ENCODE measurements around the gene CCDC88B.

The CCDC88B gene

GRCh38 chr11:64381350-64381749 is 41.3 kb downstream of the CCDC88B start:
- Histone ChIP-seq H3K27me3 (ENCODE audit: insufficient read depth, low read length, poor library complexity, severe bottlenecking) (no peaks in the 10 kb centered on the region), H3K9me3 (ENCODE audit: insufficient read depth, low read depth, low read length) (no peaks in the 10 kb centered on the region), H3K36me3 (ENCODE audit: insufficient read depth, low read length) (no peaks in the 10 kb centered on the region), H3K9me2 (replicated peaks; ENCODE audit: low read depth, low read length) (no peaks in the 10 kb centered on the region), H4K20me1 (ENCODE audit: insufficient read depth, low read length, poor library complexity, severe bottlenecking) (no peaks in the 10 kb centered on the region), H3K4me3 (ENCODE audit: low read length, poor library complexity, severe bottlenecking) (no peak overlapping the region), H3K4me1 (ENCODE audit: insufficient read depth, low read length, poor library complexity, severe bottlenecking) (peaks cover 5% of the 10 kb centered on the region), H3K9ac (ENCODE audit: low read depth, low read length, poor library complexity, severe bottlenecking) (no peak overlapping the region), H3K4me2 (ENCODE audit: low read depth, low read length, poor library complexity, severe bottlenecking) (no peak overlapping the region), H2AFZ (ENCODE audit: low read length) (no peak overlapping the region), H3K79me2 (ENCODE audit: insufficient read depth, low read length) (no peaks in the 10 kb centered on the region), H3F3A (ENCODE audit: low read depth) (no peaks in the 10 kb centered on the region)
- no peak for TF ChIP-seq EZH2phosphoT487 (IDR thresholded peaks at IDR 0.05; ENCODE audit: borderline replicate concordance)
- TF ChIP-seq CTCF (conservative IDR thresholded peaks at IDR 0.05; ENCODE audit: low read length): no peak

- no peak overlapping the region for H3K9ac ChIP-seq (ENCODE audit: low read depth, low read length, poor library complexity, severe bottlenecking)
- H2AFZ ChIP-seq (ENCODE audit: low read length): no peak overlapping the region
- H4K20me1 ChIP-seq (ENCODE audit: insufficient read depth, low read length, poor library complexity, severe bottlenecking): no peaks in the 10 kb centered on the region
- H3K9me3 ChIP-seq (ENCODE audit: insufficient read depth, low read depth, low read length): no peaks in the 10 kb centered on the region
- no peaks in the 10 kb centered on the region for H3K36me3 ChIP-seq (ENCODE audit: insufficient read depth, low read length)
- H3K4me2 ChIP-seq (ENCODE audit: low read depth, low read length, poor library complexity, severe bottlenecking): no peak overlapping the region
- no peak overlapping the region for H3K4me3 ChIP-seq (ENCODE audit: low read length, poor library complexity, severe bottlenecking)
- H3K4me1 ChIP-seq (ENCODE audit: insufficient read depth, low read length, poor library complexity, severe bottlenecking): peaks cover 7% of the 10 kb centered on the region
- no peaks in the 10 kb centered on the region for H3K9me2 ChIP-seq (replicated peaks; ENCODE audit: low read depth, low read length)
- no peaks in the 10 kb centered on the region for H3F3A ChIP-seq (ENCODE audit: low read depth)
- TF ChIP-seq EZH2phosphoT487 (IDR thresholded peaks at IDR 0.05; ENCODE audit: borderline replicate concordance) (no peak), CTCF (conservative IDR thresholded peaks at IDR 0.05; ENCODE audit: low read length) (no peak)
- H3K27me3 ChIP-seq (ENCODE audit: insufficient read depth, low read length, poor library complexity, severe bottlenecking): no peaks in the 10 kb centered on the region
- H3K79me2 ChIP-seq (ENCODE audit: insufficient read depth, low read length): no peaks in the 10 kb centered on the region
These were observed 42.0 kb downstream of the CCDC88B start for GRCh38 chr11:64382047-64382446.

GRCh38 chr11:64382586-64382985 is 42.6 kb downstream of the CCDC88B start:
- Histone ChIP-seq H3K4me2 (ENCODE audit: low read depth, low read length, poor library complexity, severe bottlenecking) (no peak overlapping the region), H3K27me3 (ENCODE audit: insufficient read depth, low read length, poor library complexity, severe bottlenecking) (no peaks in the 10 kb centered on the region), H4K20me1 (ENCODE audit: insufficient read depth, low read length, poor library complexity, severe bottlenecking) (no peaks in the 10 kb centered on the region), H3F3A (ENCODE audit: low read depth) (no peaks in the 10 kb centered on the region), H3K79me2 (ENCODE audit: insufficient read depth, low read length) (no peaks in the 10 kb centered on the region), H3K4me1 (ENCODE audit: insufficient read depth, low read length, poor library complexity, severe bottlenecking) (peaks cover 7% of the 10 kb centered on the region), H2AFZ (ENCODE audit: low read length) (no peak overlapping the region), H3K9ac (ENCODE audit: low read depth, low read length, poor library complexity, severe bottlenecking) (no peak overlapping the region), H3K4me3 (ENCODE audit: low read length, poor library complexity, severe bottlenecking) (no peak overlapping the region), H3K36me3 (ENCODE audit: insufficient read depth, low read length) (no peaks in the 10 kb centered on the region), H3K9me2 (replicated peaks; ENCODE audit: low read depth, low read length) (no peaks in the 10 kb centered on the region), H3K9me3 (ENCODE audit: insufficient read depth, low read depth, low read length) (no peaks in the 10 kb centered on the region)
- TF ChIP-seq CTCF (conservative IDR thresholded peaks at IDR 0.05; ENCODE audit: low read length) (no peak), EZH2phosphoT487 (IDR thresholded peaks at IDR 0.05; ENCODE audit: borderline replicate concordance) (no peak)
